ENCODE data around the gene MYO18A.

Gene MYO18A

DNA sequence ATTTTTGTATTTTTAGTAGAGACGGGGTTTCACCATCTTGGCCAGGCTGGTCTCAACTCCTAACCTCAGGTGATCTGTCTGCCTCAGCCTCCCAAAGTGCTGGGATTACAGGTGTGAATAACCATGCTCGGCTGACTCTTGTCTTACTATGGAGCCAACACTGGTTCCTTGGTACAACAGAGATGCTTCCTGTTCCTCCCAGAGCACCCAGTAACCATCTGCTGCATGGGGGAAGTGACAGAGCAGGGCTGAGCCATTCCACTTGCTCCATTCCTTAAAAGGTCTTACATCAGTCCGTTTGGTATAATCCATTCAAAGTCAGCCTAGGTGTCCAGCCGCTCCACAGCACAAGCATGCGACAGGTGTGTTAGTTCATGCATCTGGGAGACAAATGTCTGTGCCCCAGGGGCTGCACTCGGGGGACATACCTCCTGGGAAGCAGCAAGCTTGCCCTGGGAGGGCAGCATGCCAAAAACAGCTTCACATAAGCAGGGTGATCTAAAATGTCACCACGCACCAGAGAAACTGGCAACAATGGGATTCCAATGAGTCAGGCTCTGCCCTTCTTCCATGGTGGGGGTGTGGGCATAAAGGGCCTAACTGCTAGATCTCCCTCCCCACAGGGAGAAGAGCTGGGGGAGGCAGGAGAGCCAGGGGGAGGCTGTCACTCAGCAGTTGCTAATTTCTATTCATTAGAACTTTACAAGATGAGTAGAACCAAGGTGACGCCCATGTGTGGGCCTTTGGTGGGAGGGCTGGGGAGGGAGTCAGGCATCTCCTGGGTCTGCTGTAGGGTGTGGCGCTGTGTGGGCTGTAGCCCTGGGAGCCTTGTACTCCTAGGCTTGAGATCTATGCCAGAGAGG is 101.8 kb downstream of the MYO18A start:
- DNase-seq (ENCODE audit: low read depth in 2 of 2): no peak

GRCh38 chr17:29077320-29077719 is 102.9 kb downstream of the MYO18A start:
- no peak for DNase-seq (ENCODE audit: low read depth in 2 of 2)

DNA sequence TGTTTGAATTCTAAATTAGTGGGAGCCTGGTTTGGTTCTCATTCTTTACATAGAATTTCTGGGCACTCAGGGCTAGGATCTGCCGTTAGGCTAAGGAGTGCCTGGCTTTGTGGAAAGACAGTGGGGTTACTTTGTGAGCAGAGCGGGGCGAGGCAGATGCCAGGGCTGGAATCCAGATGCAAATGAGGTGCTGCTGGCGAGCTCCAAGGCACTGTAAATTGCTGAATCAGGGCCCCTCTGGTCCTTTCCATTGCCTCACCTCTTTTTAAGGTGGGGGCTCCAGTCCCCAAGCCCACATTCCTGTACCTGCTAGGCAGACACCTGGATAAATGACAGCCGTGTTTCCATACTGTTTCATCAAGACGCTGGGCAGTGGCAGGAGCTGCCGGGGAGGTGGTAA is 103.5 kb downstream of the MYO18A start:
- DNase-seq (ENCODE audit: low read depth in 2 of 2): no peak

GRCh38 chr17:29076087-29076486 is 104.1 kb downstream of the MYO18A start:
- DNase-seq (ENCODE audit: low read depth in 2 of 2): no peak

- no peak for DNase-seq (ENCODE audit: low read depth in 2 of 2)
Measured at GRCh38 chr17:29074488-29074887, 105.7 kb downstream of the MYO18A start.

DNA sequence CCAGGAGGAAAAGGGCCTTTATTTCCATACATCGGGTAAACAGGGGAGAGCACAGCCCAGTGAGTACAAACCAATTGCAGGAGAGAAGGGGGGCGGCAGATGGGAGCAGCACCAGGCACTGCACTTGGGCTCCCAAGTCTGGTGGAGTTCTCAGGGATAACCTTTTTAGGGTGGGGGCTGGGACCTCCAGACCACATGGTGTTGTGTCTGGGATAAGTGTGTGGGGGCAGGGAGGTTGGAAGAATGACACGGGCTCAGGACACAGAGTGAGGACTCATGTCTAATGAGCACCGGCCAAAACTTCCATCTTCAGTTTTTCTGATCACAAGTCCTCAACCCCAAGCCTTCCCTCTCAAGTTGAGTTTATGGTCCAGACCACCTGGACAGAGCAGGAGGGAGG is 106.7 kb downstream of the MYO18A start:
- DNase-seq (ENCODE audit: low read depth in 2 of 2): no peak

DNA sequence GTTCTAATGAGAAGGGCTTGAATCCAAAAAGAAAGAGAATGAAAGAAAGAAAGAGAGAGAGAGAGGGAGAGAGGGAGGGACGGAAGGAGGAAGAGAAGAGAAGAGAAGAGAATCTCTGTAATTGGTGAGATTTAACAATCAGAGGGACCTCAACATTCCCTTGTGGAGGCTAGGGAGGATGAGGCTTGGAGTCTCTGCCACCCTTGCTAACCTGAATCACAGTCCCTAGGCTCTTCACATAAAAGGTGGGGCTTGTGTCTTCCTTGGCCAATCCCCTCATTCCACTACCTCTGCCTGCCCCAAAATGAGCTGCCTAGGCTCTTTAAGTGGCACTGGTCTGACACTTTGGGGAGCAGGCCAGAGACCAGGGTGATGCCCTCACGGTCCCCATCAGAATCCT is 107.2 kb downstream of the MYO18A start:
- no peak for DNase-seq (ENCODE audit: low read depth in 2 of 2)

DNA sequence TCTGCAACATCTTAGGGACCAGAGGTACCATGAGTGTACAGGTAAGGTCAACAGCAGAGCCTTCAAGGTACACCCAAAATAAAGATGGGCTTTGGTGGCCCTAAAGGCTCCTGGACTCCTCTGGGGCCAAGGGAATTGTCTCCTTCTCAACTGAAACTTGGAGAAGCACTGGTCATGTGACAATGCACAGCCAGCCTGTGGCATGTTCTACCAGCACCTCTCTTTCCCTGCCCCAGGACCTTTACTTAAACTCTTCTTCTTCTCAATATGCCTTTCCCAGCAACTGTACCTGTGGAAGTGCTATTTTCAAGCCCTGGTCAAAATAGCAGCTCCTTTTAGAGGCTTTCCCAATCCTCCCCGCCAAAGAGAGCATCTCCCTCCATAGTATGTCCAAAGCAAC is 108.9 kb downstream of the MYO18A start:
- DNase-seq (ENCODE audit: low read depth in 2 of 2): no peak

- DNase-seq (ENCODE audit: low read depth in 2 of 2): no peak
Measured at GRCh38 chr17:29070781-29071180, 109.4 kb downstream of the MYO18A start.

- no peak for DNase-seq (ENCODE audit: low read depth in 2 of 2)
Measured at GRCh38 chr17:29070308-29070707, 109.9 kb downstream of the MYO18A start.

- DNase-seq (ENCODE audit: low read depth in 2 of 2): no peak
Measured at GRCh38 chr17:29069526-29070041, 110.6 kb downstream of the MYO18A start.

GRCh38 chr17:29068818-29069217 is 111.4 kb downstream of the MYO18A start:
- no peak for DNase-seq (ENCODE audit: low read depth in 2 of 2)

- no peak for DNase-seq (ENCODE audit: low read depth in 2 of 2)
Measured at GRCh38 chr17:29066606-29067005, 113.6 kb downstream of the MYO18A start.

GRCh38 chr17:29066047-29066446 is 114.2 kb downstream of the MYO18A start:
- no peak for DNase-seq (ENCODE audit: low read depth in 2 of 2)

DNA sequence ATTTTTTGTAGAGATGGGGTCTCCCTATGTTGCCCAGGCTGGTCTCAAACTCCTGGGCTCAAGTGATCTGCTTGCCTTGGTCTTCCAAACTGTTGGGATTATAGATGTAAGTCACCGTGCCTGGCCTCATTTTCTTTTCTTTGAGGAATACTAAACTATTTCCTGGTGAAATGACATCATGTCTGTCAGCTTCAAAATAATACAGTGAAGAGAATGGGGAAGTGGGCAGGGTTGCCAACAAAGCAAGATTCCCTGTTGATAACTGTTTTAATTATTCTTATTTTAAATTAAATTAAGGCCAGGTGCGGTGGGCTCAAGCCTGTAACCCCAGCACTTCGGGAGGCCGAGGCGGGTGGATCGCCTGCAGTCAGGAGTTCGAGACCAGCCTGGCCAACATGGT is 116.2 kb downstream of the MYO18A start:
- DNase-seq (ENCODE audit: low read depth in 2 of 2): no peak

DNA sequence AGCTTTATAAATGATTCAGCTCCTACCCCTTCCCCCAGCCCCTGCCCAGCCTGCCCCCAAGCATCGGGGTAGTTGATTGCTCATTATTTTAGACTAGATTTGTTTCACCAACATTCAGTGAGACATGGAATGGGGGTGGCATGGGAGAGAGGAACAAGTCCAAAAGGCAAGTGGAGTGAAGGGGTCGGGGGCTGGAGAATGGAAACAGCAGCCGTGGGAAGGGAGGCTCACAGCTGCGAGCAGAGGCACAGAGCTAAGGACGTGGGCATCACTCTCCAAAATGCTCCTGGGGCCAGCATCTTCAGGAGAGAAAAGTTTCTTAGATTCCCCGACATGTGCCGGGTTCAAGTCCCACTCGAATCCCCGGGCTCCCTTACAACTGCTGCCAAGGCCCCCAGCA is 118.0 kb downstream of the MYO18A start:
- no peak for DNase-seq (ENCODE audit: low read depth in 2 of 2)

- no peak for DNase-seq (ENCODE audit: low read depth in 2 of 2)
Measured at GRCh38 chr17:29061036-29061435, 119.2 kb downstream of the MYO18A start.

DNA sequence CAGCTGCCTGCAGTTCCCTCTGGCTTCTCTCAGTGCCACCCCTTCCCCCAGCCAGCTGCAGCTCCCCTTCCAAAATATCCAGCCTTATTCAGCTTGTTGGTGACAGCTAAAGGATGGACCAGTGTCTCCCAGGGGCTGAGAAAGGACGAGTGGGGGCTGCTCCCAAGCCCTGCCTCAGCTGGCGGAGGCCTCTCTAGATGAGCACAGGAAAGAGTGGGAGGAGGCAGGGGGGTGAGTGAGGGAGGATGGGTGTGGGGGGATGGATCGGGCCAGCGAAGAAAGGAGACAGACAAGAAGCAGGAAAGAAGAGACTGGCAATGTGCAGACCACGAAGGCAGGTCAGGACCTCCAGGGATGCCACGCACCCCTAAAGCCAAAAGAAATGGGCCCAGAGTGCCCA is 119.7 kb downstream of the MYO18A start:
- DNase-seq (ENCODE audit: low read depth in 2 of 2): no peak

GRCh38 chr17:29059281-29059680 is 120.9 kb downstream of the MYO18A start:
- DNase-seq (ENCODE audit: low read depth in 2 of 2): no peak

DNA sequence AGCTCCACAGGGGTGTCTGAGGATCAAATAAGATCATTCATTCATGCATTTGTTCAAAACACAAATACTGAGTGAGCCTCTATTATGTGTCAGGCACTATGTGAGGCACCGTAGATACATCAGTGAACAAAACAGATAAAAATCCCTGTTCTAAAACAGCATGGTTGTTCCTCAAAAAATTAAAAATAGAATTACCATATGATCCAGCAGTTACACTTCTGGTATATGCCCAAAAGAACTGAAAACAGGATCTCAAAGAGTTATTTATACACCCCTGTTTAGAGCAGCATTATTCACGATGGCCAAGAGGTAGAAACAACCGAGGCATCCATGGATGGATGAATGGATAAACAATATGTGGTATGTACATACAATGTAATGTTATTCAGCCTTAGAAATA is 121.8 kb downstream of the MYO18A start:
- no peak for DNase-seq (ENCODE audit: low read depth in 2 of 2)

DNA sequence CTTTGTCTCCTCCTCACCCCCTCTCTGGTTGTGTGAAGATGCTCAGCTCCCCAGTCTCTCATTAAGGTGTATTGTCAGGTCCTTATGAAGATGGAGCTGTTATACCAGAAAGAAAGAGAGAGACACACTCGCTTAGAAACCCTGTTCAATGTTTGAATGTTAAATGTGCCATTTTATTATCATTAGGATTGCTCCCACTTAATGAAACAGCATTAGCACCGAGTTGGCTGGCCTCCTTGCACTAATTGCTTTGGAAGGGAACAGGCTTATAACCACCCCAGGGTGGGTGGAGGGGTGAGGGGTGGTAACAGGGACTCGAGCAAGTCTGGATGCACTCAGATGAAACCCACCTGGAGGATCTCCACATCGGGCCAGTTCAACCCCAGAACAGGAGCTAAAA is 122.8 kb downstream of the MYO18A start:
- DNase-seq (ENCODE audit: low read depth in 2 of 2): no peak

DNA sequence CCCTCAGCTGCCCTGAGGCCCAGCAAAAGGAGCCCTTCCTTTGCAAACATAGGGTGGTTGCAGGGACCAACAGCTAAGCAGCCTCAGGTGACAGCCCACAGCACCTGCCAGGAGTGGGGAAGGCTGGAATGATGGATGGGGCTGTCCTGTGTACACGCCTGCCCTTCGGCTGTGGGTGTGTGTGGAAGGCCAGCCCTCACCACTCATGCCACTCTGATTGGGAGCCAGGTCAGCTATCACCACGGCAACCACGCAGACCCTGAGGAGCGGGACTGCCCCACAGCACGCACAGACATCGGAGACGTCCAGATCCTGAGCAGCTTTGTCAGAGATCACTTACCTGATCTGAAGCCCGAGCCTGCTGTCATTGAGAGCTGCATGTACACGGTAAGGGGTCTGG is 125.4 kb downstream of the MYO18A start:
- DNase-seq (ENCODE audit: low read depth in 2 of 2): no peak

GRCh38 chr17:29051731-29052130 is 128.5 kb downstream of the MYO18A start:
- DNase-seq (ENCODE audit: low read depth in 2 of 2): no peak

DNA sequence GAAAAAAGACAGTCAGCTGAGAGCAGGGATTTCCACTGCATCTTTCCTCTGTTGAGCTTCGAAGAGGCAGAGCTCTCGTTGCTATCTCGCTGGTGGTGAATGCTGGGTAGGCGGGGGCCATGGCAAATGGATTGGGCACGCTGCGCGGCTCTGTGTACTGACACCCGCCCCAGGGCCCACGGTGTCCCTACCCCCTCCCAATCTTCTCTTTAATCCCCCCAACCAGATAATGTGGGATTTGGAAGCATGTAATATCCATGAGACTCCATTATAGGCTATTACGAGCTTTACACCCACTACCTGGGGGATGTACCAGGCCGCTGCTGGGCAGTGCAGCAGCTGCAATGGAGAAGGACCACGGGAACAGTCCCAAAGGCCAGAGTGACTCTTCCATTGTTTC is 129.0 kb downstream of the MYO18A start:
- no peak for DNase-seq (ENCODE audit: low read depth in 2 of 2)

Measured in fibroblast of skin of left biceps (primary cell).